ENCODE measurements around the gene ADAMTS4. TPM values are rescaled to one million over a fixed set of nuclear protein-coding genes. Genes with fewer than 3 reads are reported as not detected.

ADAMTS4 gene
- total and polyA plus RNA-seq, 2 donors (not counting 1 experiment from before 2014, with no cell fraction given) = 1.0 to 1.3 TPM

GRCh38 chr1:161219078-161219892 lies 20.4 kb upstream of the ADAMTS4 start:
- H3K9me3 ChIP-seq (ENCODE audit: control insufficient read depth, insufficient read depth, low read depth, low read length) = no peaks in the 10 kb centered on the region
- no peak overlapping the region for H3K4me2 ChIP-seq (ENCODE audit: extremely low read depth, insufficient read depth, low read length)
- H3K4me3 ChIP-seq (replicated peaks in 1 of 4; ENCODE audit: control extremely low read depth in 1 of 4, insufficient read depth in 1 of 4, low read depth in 3 of 4, low read length in 4 of 4) = no peak overlapping the region
- no peaks in the 10 kb centered on the region for H4K20me1 ChIP-seq (ENCODE audit: control insufficient read depth, extremely low read depth, insufficient read depth, low read length)
- H3K36me3 ChIP-seq (ENCODE audit: control insufficient read depth, insufficient read depth, low read length) = peaks cover 3% of the 10 kb centered on the region
- no peaks in the 10 kb centered on the region for H3K27me3 ChIP-seq (ENCODE audit: control insufficient read depth, insufficient read depth, low read length)
- no peak for DNase-seq (ENCODE audit: low read depth in 2 of 2)
- no peak overlapping the region for H3K27ac ChIP-seq (ENCODE audit: insufficient read depth, low read length)
- H3K79me2 ChIP-seq (ENCODE audit: control insufficient read depth, insufficient read depth, low read length) = no peaks in the 10 kb centered on the region
- no peak overlapping the region for H2AFZ ChIP-seq (ENCODE audit: low read length)
- no peak overlapping the region for H3K9ac ChIP-seq (ENCODE audit: insufficient read depth, low read length)
- H3K4me1 ChIP-seq (ENCODE audit: control insufficient read depth, extremely low read depth, insufficient read depth, low read length) = peaks cover 14% of the 10 kb centered on the region
- TF ChIP-seq, protein P1, sequence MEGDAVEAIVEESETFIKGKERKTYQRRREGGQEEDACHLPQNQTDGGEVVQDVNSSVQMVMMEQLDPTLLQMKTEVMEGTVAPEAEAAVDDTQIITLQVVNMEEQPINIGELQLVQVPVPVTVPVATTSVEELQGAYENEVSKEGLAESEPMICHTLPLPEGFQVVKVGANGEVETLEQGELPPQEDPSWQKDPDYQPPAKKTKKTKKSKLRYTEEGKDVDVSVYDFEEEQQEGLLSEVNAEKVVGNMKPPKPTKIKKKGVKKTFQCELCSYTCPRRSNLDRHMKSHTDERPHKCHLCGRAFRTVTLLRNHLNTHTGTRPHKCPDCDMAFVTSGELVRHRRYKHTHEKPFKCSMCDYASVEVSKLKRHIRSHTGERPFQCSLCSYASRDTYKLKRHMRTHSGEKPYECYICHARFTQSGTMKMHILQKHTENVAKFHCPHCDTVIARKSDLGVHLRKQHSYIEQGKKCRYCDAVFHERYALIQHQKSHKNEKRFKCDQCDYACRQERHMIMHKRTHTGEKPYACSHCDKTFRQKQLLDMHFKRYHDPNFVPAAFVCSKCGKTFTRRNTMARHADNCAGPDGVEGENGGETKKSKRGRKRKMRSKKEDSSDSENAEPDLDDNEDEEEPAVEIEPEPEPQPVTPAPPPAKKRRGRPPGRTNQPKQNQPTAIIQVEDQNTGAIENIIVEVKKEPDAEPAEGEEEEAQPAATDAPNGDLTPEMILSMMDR (conservative IDR thresholded peaks at IDR 0.05 in 1 of 2, IDR thresholded peaks at IDR 0.05 in 1 of 2; ENCODE audit: low read depth in 1 of 2, low read length in 2 of 2) = no peak

DNA sequence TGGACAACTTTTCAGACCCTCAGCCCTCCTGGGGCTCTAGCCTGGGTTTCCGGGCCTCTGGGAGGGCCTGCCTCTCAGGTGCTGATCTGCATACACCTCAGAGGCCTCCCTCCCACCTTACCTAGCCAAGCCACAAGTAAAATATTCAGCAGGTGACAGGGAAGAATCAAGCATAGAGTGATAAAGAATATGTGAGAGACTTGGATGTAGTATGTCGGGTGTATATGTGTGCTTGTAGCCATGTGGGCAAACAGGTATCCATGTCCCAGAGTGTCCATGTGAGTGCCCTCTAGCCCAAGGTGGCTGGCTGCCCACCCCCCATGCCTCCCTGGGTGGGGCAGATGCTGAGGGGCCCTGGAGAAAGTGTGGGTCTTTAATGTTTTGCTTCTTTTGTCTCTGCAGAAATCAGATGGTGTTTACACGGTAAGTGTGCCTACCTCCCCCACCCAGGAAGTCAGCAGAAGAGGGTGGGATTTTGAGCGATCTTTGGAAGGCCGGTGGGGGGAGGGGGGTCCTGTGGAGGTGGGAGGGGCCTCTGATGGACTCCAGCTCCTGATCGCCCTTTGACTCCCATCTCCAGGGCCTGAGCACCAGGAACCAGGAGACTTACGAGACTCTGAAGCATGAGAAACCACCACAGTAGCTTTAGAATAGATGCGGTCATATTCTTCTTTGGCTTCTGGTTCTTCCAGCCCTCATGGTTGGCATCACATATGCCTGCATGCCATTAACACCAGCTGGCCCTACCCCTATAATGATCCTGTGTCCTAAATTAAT lies 19.6 kb upstream of the ADAMTS4 start:
- Histone ChIP-seq H3K9ac (ENCODE audit: insufficient read depth, low read length) (no peak overlapping the region), H4K20me1 (ENCODE audit: control insufficient read depth, extremely low read depth, insufficient read depth, low read length) (no peaks in the 10 kb centered on the region), H3K4me1 (ENCODE audit: control insufficient read depth, extremely low read depth, insufficient read depth, low read length) (peaks cover 14% of the 10 kb centered on the region), H3K4me3 (replicated peaks in 1 of 4; ENCODE audit: control extremely low read depth in 1 of 4, insufficient read depth in 1 of 4, low read depth in 3 of 4, low read length in 4 of 4) (no peak overlapping the region), H3K9me3 (ENCODE audit: control insufficient read depth, insufficient read depth, low read depth, low read length) (no peaks in the 10 kb centered on the region), H3K4me2 (ENCODE audit: extremely low read depth, insufficient read depth, low read length) (no peak overlapping the region), H3K79me2 (ENCODE audit: control insufficient read depth, insufficient read depth, low read length) (no peaks in the 10 kb centered on the region), H3K27ac (ENCODE audit: insufficient read depth, low read length) (no peak overlapping the region), H3K27me3 (ENCODE audit: control insufficient read depth, insufficient read depth, low read length) (no peaks in the 10 kb centered on the region), H3K36me3 (ENCODE audit: control insufficient read depth, insufficient read depth, low read length) (peaks cover 8% of the 10 kb centered on the region), H2AFZ (ENCODE audit: low read length) (no peak overlapping the region)
- no peak for DNase-seq (ENCODE audit: low read depth in 2 of 2)
- TF ChIP-seq, protein P1 (conservative IDR thresholded peaks at IDR 0.05 in 1 of 2, IDR thresholded peaks at IDR 0.05 in 1 of 2; ENCODE audit: low read depth in 1 of 2, low read length in 2 of 2) = no peak
- TF ChIP-seq EZH2 (IDR thresholded peaks at IDR 0.05; ENCODE audit: low read length, missing control alignments) = no peak

DNA sequence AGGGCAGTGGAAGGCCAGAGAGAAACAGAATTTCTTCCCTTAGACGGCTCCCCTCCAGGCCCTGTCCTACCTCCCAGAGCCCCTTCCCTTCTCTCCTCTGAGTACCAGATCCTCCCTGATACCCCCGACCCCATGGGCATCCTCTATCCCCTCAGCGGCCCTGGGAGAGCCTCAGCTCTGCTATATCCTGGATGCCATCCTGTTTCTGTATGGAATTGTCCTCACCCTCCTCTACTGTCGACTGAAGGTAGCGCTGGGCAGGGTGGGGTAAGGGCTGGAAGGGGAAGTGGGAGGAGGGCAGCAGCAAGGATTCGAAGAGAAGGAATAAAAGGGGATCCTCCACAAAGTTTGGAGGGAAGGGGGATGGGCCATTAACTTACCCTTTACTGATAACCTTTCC lies 19.0 kb upstream of the ADAMTS4 start:
- TF ChIP-seq, protein P1 (conservative IDR thresholded peaks at IDR 0.05 in 1 of 2, IDR thresholded peaks at IDR 0.05 in 1 of 2; ENCODE audit: low read depth in 1 of 2, low read length in 2 of 2) = no peak
- no peak for TF ChIP-seq EZH2 (IDR thresholded peaks at IDR 0.05; ENCODE audit: low read length, missing control alignments)
- no peak for DNase-seq (ENCODE audit: low read depth in 2 of 2)
- Histone ChIP-seq H3K4me2 (ENCODE audit: extremely low read depth, insufficient read depth, low read length) (no peak overlapping the region), H3K9me3 (ENCODE audit: control insufficient read depth, insufficient read depth, low read depth, low read length) (no peaks in the 10 kb centered on the region), H3K4me1 (ENCODE audit: control insufficient read depth, extremely low read depth, insufficient read depth, low read length) (peaks cover 14% of the 10 kb centered on the region), H3K27me3 (ENCODE audit: control insufficient read depth, insufficient read depth, low read length) (no peaks in the 10 kb centered on the region), H3K27ac (ENCODE audit: insufficient read depth, low read length) (peak overlapping the region; percentile 90), H2AFZ (ENCODE audit: low read length) (no peak overlapping the region), H3K9ac (ENCODE audit: insufficient read depth, low read length) (no peak overlapping the region), H3K36me3 (ENCODE audit: control insufficient read depth, insufficient read depth, low read length) (peaks cover 8% of the 10 kb centered on the region), H3K79me2 (ENCODE audit: control insufficient read depth, insufficient read depth, low read length) (no peaks in the 10 kb centered on the region), H4K20me1 (ENCODE audit: control insufficient read depth, extremely low read depth, insufficient read depth, low read length) (no peaks in the 10 kb centered on the region), H3K4me3 (replicated peaks in 1 of 4; ENCODE audit: control extremely low read depth in 1 of 4, insufficient read depth in 1 of 4, low read depth in 3 of 4, low read length in 4 of 4) (no peak overlapping the region)

All from fibroblast of lung (primary cell).